ENCODE data around the gene TRAPPC14. TPM values are rescaled to one million over a fixed set of nuclear protein-coding genes. Genes with fewer than 3 reads are reported as not detected.

TRAPPC14 gene
- total and polyA plus RNA-seq, 2 of the 13 experiments (the other 11 are each of a cell fraction or from before 2014, with no cell fraction given): 4.7 to 9.6 TPM

GRCh38 chr7:100158229-100159098, at the start of gene TRAPPC14 (continued):
- TF ChIP-seq REST (IDR thresholded peaks at IDR 0.05; ENCODE audit: borderline replicate concordance in 1 of 2, low read depth in 1 of 2, low read length in 2 of 2) (peak in 1 of 2 experiments; percentile 22; a peak in 1 of 4 replicates), RERE (CRISPR knock-in tag; IDR thresholded peaks at IDR 0.05; ENCODE audit: low read depth) (no peak), DNMT1 (CRISPR knock-in tag; IDR thresholded peaks at IDR 0.05) (0 out of 2 replicates have a peak, but pooled peaks have one; percentile 24), FUBP1 (CRISPR knock-in tag; IDR thresholded peaks at IDR 0.05; ENCODE audit: borderline replicate concordance) (no peak), SRY (CRISPR knock-in tag; IDR thresholded peaks at IDR 0.05) (no peak; the same call in 1 of the 2 replicates), ZNF124 (CRISPR knock-in tag; IDR thresholded peaks at IDR 0.05) (no peak), ZNF503 (CRISPR knock-in tag; IDR thresholded peaks at IDR 0.05) (no peak; the same call in 1 of the 2 replicates), PAX8 (CRISPR knock-in tag; IDR thresholded peaks at IDR 0.05; ENCODE audit: borderline replicate concordance) (no peak), GABPA (IDR thresholded peaks at IDR 0.05; ENCODE audit: low read depth, low read length) (peak; percentile 89), GABPA (CRISPR knock-in tag; IDR thresholded peaks at IDR 0.05; ENCODE audit: low read depth) (peak; percentile 94), ZNF775 (CRISPR knock-in tag; IDR thresholded peaks at IDR 0.05; ENCODE audit: borderline replicate concordance) (no peak), ZNF674 (CRISPR knock-in tag; IDR thresholded peaks at IDR 0.05; ENCODE audit: low read depth) (no peak), YEATS4 (CRISPR knock-in tag; IDR thresholded peaks at IDR 0.05; ENCODE audit: borderline replicate concordance) (peak; percentile 44; the same call in 1 of the 2 replicates)

All from HepG2 (cell line).